Osteoblast (primary cell): Measurements from ENCODE around the gene ST6GAL1. TPM values are rescaled to one million over a fixed set of nuclear protein-coding genes. Genes with fewer than 3 reads are reported as not detected.
"Not testable (repeated sequence)": the region's sequence is repeated elsewhere in the genome, so short reads cannot be mapped to it uniquely, and the experiment has no call there.

Experiments
- DNase-seq: peaks from one replicate; pipeline ENCODE4 v3.0.0; 2011; ENCODE audit warnings: low spot score, mixed read lengths; ENCODE audit not compliant: insufficient read length; ENCODE audit errors: missing footprints
- H2AFZ ChIP-seq: 2 replicates; pipeline ENCODE4 v1.6.0; 2011; ENCODE audit warnings: mild to moderate bottlenecking, low read length
- H3K27ac ChIP-seq: 2 replicates; pipeline ENCODE4 v1.5.1; 2011; ENCODE audit warnings: mild to moderate bottlenecking, low read depth, low read length, moderate library complexity
- H3K27me3 ChIP-seq: 2 replicates; pipeline ENCODE4 v1.6.0; 2012; ENCODE audit warnings: mild to moderate bottlenecking, control low read depth, inconsistent platforms, low read length, moderate library complexity; ENCODE audit not compliant: insufficient read depth
- H3K36me3 ChIP-seq: 2 replicates; pipeline ENCODE4 v1.5.1; 2011; ENCODE audit warnings: mild to moderate bottlenecking, low read length, control low read depth, moderate library complexity; ENCODE audit not compliant: insufficient read depth
- H3K4me1 ChIP-seq: 2 replicates; pipeline ENCODE4 v1.5.1; 2011; ENCODE audit warnings: mild to moderate bottlenecking, low read length, control low read depth, moderate library complexity; ENCODE audit not compliant: insufficient read depth
- H3K4me2 ChIP-seq: 2 replicates; pipeline ENCODE4 v1.6.0; 2011; ENCODE audit warnings: mild to moderate bottlenecking, low read length; ENCODE audit not compliant: insufficient read depth
- H3K4me3 ChIP-seq: fragments of 200-600 bp; sonication (generic); 3 replicates; pipeline ENCODE4 v1.5.1; 2012; ENCODE audit warnings: mild to moderate bottlenecking, low read length, inconsistent platforms; ENCODE audit not compliant: insufficient read depth
- H3K79me2 ChIP-seq: 2 replicates; pipeline ENCODE4 v1.6.0; 2012; ENCODE audit warnings: mild to moderate bottlenecking, low read length, control low read depth, inconsistent platforms; ENCODE audit not compliant: insufficient read depth
- H3K9me3 ChIP-seq: 2 replicates; pipeline ENCODE4 v1.5.1; 2011; ENCODE audit warnings: low read depth, low read length, control low read depth
- H4K20me1 ChIP-seq: 2 replicates; pipeline ENCODE4 v1.6.0; 2012; ENCODE audit warnings: mild to moderate bottlenecking, low read length, control low read depth; ENCODE audit not compliant: insufficient read depth
- total RNA-seq: library from RNA; depleted of rRNA; stranded (reverse); fragments of >200 nt; gene quantifications from 2 replicates; pipeline ENCODE4 v1.2.3, GENCODE V29; 2012
- TF ChIP-seq, protein P1 (sequence below): IDR thresholded peaks from 2 replicates; pipeline ENCODE4 v1.5.1; 2011; ENCODE audit warnings: mild to moderate bottlenecking, low read depth, low read length, moderate library complexity; ENCODE audit errors: extremely low read depth

Gene ST6GAL1
- total RNA-seq, 1 donor: 8.0 TPM

DNA sequence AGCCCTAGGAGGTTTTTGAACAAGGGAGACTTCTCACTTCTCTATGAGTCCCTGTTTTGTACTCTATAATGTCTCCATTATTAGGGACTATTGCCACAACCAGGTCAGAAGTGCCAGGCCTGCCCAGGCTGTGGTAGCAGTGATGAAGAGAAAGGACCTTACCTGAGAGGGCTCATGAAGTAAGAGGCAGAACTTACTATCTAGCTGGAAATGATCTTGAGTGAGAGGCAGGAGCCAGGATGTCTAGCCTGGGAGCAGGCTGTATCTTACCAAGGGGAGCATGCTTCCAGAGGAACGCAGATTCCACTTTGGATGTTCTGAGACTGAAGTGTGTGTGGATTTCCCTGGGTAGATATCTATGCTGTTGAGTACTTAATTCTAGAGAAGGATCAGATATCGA, 115.7 kb downstream of the ST6GAL1 start:
- no peaks in the 10 kb centered on the region for H3K79me2 ChIP-seq
- no peak overlapping the region for H3K27ac ChIP-seq
- TF ChIP-seq, protein P1, sequence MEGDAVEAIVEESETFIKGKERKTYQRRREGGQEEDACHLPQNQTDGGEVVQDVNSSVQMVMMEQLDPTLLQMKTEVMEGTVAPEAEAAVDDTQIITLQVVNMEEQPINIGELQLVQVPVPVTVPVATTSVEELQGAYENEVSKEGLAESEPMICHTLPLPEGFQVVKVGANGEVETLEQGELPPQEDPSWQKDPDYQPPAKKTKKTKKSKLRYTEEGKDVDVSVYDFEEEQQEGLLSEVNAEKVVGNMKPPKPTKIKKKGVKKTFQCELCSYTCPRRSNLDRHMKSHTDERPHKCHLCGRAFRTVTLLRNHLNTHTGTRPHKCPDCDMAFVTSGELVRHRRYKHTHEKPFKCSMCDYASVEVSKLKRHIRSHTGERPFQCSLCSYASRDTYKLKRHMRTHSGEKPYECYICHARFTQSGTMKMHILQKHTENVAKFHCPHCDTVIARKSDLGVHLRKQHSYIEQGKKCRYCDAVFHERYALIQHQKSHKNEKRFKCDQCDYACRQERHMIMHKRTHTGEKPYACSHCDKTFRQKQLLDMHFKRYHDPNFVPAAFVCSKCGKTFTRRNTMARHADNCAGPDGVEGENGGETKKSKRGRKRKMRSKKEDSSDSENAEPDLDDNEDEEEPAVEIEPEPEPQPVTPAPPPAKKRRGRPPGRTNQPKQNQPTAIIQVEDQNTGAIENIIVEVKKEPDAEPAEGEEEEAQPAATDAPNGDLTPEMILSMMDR: no peak
- no peak overlapping the region for H2AFZ ChIP-seq
- no peak overlapping the region for H3K4me2 ChIP-seq
- no peaks in the 10 kb centered on the region for H3K9me3 ChIP-seq
- no peaks in the 10 kb centered on the region for H3K4me1 ChIP-seq
- H3K4me3 ChIP-seq: no peak overlapping the region
- no peaks in the 10 kb centered on the region for H3K36me3 ChIP-seq
- H3K27me3 ChIP-seq: no peaks in the 10 kb centered on the region
- no peaks in the 10 kb centered on the region for H4K20me1 ChIP-seq
- DNase-seq: peak; percentile 51

DNA sequence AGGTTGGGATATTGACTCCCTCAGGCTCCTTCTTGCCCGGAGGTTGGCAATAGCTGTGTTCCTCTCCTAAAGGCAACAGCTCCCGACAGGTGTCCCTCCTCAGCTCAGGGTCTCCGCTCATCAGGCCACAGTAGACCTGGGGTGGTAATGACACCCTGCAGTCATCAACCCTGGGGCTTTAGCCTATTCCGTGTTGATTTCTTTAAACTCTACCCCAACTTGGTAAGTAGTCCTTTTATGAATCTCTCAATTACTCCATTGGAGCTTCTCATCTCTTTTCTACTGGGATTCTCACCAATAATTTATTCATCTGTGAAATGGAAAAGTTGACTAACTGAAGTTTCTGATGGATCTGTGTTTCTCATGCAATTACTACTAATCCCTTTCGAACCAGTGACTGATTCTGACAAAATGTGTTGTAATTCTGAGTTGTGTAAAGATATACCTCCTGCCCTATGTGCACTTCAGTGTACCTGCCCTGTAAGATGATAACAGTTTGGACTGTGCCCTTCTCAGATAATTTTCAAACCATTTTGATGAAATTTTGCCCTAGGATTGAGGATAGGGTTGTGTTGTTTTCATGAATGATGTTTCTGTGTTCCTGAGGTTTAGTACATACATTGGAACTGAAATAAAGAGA, 119.3 kb downstream of the ST6GAL1 start:
- Histone ChIP-seq H3K27me3 (no peaks in the 10 kb centered on the region), H3K9me3 (no peaks in the 10 kb centered on the region), H3K27ac (no peak overlapping the region), H3K79me2 (no peaks in the 10 kb centered on the region), H3K4me3 (no peak overlapping the region), H4K20me1 (no peaks in the 10 kb centered on the region), H3K36me3 (no peaks in the 10 kb centered on the region), H2AFZ (no peak overlapping the region), H3K4me2 (no peak overlapping the region), H3K4me1 (no peaks in the 10 kb centered on the region)
- DNase-seq: no peak
- TF ChIP-seq, protein P1: no peak

DNA sequence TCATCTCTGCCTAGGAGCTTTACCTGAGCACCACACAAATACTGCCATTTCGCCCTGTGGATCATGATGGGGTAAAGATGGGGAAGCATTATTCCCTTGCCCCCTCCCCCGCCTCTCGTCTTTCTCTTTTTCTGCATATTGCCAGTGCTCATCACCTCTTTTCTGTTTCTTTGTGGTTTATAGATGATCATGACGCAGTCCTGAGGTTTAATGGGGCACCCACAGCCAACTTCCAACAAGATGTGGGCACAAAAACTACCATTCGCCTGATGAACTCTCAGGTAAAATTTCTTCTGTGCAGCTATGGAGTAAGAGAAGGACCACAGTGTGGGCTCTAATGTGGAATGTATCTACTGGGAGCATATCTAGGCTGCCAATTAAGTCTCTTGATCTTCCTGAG, 120.7 kb downstream of the ST6GAL1 start:
- Histone ChIP-seq H3K79me2 (no peaks in the 10 kb centered on the region), H3K27ac (no peak overlapping the region), H3K36me3 (no peaks in the 10 kb centered on the region), H4K20me1 (no peaks in the 10 kb centered on the region), H3K9me3 (no peaks in the 10 kb centered on the region), H3K4me3 (no peak overlapping the region), H3K27me3 (no peaks in the 10 kb centered on the region), H2AFZ (no peak overlapping the region), H3K4me2 (no peak overlapping the region), H3K4me1 (no peaks in the 10 kb centered on the region)
- TF ChIP-seq, protein P1: no peak
- DNase-seq: peak; percentile 37

DNA sequence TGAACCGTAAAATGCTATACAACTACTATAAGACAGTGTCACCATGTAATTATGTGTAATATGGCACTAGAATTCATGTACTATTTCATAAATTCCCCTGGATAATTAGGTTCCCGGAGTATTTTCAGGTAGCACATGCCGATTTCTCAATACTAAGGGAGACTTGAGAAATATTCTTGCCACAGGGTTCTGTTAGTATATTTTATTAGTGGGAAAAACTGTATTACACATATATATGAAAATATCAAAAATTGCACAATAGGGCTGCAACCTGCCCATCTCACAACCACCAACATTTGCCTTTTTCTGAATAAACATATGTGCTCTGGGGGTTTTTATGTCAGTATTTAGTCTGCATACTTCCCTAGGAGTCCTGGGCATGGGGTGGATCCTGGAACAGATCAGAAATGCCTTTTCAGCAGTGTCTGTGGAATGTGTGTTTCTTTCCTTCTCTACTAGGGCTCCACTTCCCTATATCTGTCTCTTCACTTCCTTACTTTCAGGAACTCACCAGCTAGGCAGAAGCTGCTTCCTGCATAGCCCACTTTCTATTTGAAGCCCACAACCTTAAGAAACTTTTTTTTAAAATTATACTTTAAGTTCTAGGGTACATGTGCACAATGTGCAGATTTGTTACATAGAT, 121.5 kb downstream of the ST6GAL1 start:
- H3K27me3 ChIP-seq: no peaks in the 10 kb centered on the region
- no peaks in the 10 kb centered on the region for H3K36me3 ChIP-seq
- no peak overlapping the region for H3K4me3 ChIP-seq
- no peak overlapping the region for H3K27ac ChIP-seq
- H3K79me2 ChIP-seq: no peaks in the 10 kb centered on the region
- H3K9me3 ChIP-seq: no peaks in the 10 kb centered on the region
- TF ChIP-seq, protein P1: no peak
- no peak overlapping the region for H2AFZ ChIP-seq
- DNase-seq: no peak
- no peak overlapping the region for H3K4me2 ChIP-seq
- H4K20me1 ChIP-seq: no peaks in the 10 kb centered on the region
- H3K4me1 ChIP-seq: no peaks in the 10 kb centered on the region

DNA sequence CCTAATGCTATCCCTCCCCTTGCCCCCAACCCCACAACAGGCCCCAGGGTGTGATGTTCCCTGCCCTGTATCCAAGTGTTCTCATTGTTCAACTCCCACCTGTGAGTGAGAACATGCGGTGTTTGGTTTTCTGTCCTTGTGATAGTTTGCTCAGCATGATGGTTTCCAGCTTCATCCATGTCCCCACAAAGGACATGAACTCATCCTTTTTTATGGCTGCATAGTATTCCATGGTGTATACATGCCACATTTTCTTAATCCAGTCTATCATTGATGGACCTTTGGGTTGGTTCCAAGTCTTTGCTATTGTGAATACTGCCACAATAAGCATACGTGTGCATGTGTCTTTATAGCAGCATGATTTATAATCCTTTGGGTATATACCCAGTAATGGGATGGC, 122.1 kb downstream of the ST6GAL1 start:
- H3K9me3 ChIP-seq, H3K4me3 ChIP-seq, H3K4me1 ChIP-seq, H2AFZ ChIP-seq, H3K27me3 ChIP-seq, H3K27ac ChIP-seq, H3K36me3 ChIP-seq, DNase-seq, H4K20me1 ChIP-seq, H3K79me2 ChIP-seq, H3K4me2 ChIP-seq: not testable (repeated sequence)

DNA sequence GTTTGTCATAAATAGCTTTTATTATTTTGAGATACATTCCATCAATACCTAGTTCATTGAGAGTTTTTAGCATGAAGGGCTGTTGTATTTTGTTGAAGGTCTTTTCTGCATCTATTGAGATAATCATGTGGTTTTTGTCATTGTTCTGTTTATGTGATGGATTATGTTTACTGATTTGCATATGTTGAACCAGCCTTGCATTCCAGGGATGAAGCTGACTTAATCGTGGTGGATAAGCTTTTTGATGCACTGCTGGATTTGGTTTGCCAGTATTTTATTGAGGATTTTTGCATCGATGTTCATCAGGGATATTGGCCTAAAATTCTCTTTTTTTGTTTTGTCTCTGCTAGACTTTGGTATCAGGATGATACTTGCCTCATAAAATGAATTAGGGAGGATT, 124.1 kb downstream of the ST6GAL1 start:
- not testable (repeated sequence) for H3K36me3 ChIP-seq, H4K20me1 ChIP-seq, H3K4me1 ChIP-seq, DNase-seq, H3K27ac ChIP-seq, H3K4me3 ChIP-seq, H3K79me2 ChIP-seq, H3K9me3 ChIP-seq, H3K4me2 ChIP-seq, H3K27me3 ChIP-seq, H2AFZ ChIP-seq
